ENCODE data around the gene DNAAF9. TPM values are rescaled to one million over a fixed set of nuclear protein-coding genes. Genes with fewer than 3 reads are reported as not detected.
A peak's percentile ranks its signal among the peaks of the same experiment; 100 is the strongest.

The DNAAF9 gene
- total and polyA plus RNA-seq, 2 of the 8 experiments (the other 6 are each of a cell fraction or from before 2014, with no cell fraction given): 2.6 to 5.7 TPM

GRCh38 chr20:3380228-3381070, 27.0 kb downstream of the DNAAF9 start:
- H3K27ac ChIP-seq (ENCODE audit: low read depth, low read length): no peak overlapping the region
- peak overlapping the region in 1 of 4 experiments; percentile 8; a peak in 1 of 7 replicates for H3K9ac ChIP-seq (replicated peaks in 1 of 4; ENCODE audit: extremely low read depth in 1 of 4, low read depth in 3 of 4, low read length in 3 of 4)
- H2BK12ac ChIP-seq (ENCODE audit: low read depth, low read length): no peak overlapping the region
- no peak for TF ChIP-seq KDM1A (IDR thresholded peaks at IDR 0.05; ENCODE audit: borderline replicate concordance, low read length)
- no peak for TF ChIP-seq TAF7 (optimal IDR thresholded peaks at IDR 0.05; ENCODE audit: borderline replicate concordance, low read depth, low read length)
- no peak for TF ChIP-seq YY1 (IDR thresholded peaks at IDR 0.05; ENCODE audit: low read depth, low read length)
- TF ChIP-seq EP300 (IDR thresholded peaks at IDR 0.05; ENCODE audit: borderline replicate concordance in 1 of 2, low read depth in 2 of 2, low read length in 2 of 2): no peak
- TF ChIP-seq EGR1 (IDR thresholded peaks at IDR 0.05; ENCODE audit: borderline replicate concordance, low read depth, low read length): no peak
- TF ChIP-seq JUND (IDR thresholded peaks at IDR 0.05; ENCODE audit: low read length): no peak
- no peak for TF ChIP-seq PHF8 (conservative IDR thresholded peaks at IDR 0.05; ENCODE audit: low read depth, low read length)
- TF ChIP-seq SRF (IDR thresholded peaks at IDR 0.05; ENCODE audit: low read depth, low read length): no peak
- no peak for TF ChIP-seq E2F6 (IDR thresholded peaks at IDR 0.05)
- TF ChIP-seq BRCA1 (IDR thresholded peaks at IDR 0.05; ENCODE audit: low read depth, low read length): no peak
- TF ChIP-seq CEBPB (IDR thresholded peaks at IDR 0.05; ENCODE audit: low read depth, low read length): no peak

More at GRCh38 chr20:3380228-3381070, 27.0 kb downstream of the DNAAF9 start:
- Histone ChIP-seq H2BK20ac (ENCODE audit: low read length) (no peak overlapping the region), H4K91ac (replicated peaks; ENCODE audit: insufficient read length, low read length) (no peak overlapping the region), H2BK120ac (replicated peaks; ENCODE audit: low read depth, low read length) (no peak overlapping the region), H3K4ac (replicated peaks; ENCODE audit: insufficient read length, low read depth, low read length) (no peak overlapping the region), H2BK5ac (ENCODE audit: low read depth, low read length) (no peak overlapping the region), H3K4me3 (ENCODE audit: extremely low read depth in 1 of 4, insufficient read depth in 2 of 4, low read depth in 3 of 4, low read length in 4 of 4) (no peak overlapping the region), H3K23ac (ENCODE audit: insufficient read length) (no peak overlapping the region), H3K4me1 (replicated peaks in 1 of 4; ENCODE audit: control insufficient read depth in 3 of 4, insufficient read depth in 4 of 4, low read length in 3 of 4) (peaks cover 0 to 4% (median 0%) of the 10 kb centered on the region in 4 experiments; a peak in 1 of 7 replicates), H3K79me2 (ENCODE audit: control insufficient read depth in 1 of 2, insufficient read depth in 2 of 2, low read length in 2 of 2) (no peaks in the 10 kb centered on the region), H2BK15ac (ENCODE audit: low read length) (no peak overlapping the region), H2AFZ (ENCODE audit: low read length) (no peak overlapping the region), H3K14ac (ENCODE audit: insufficient read length) (no peak overlapping the region), H3K56ac (replicated peaks; ENCODE audit: insufficient read length, low read depth, low read length) (no peak overlapping the region), H4K20me1 (replicated peaks in 1 of 2; ENCODE audit: control insufficient read depth in 1 of 2, insufficient read depth in 2 of 2, low read length in 2 of 2) (no peaks in the 10 kb centered on the region), H4K5ac (ENCODE audit: insufficient read length, low read depth, low read length) (no peak overlapping the region), H2AK5ac (ENCODE audit: low read depth, low read length) (no peak overlapping the region), H3K4me2 (ENCODE audit: insufficient read depth in 1 of 2, low read depth in 2 of 2, low read length in 2 of 2) (no peak overlapping the region), H3K23me2 (ENCODE audit: low read depth, low read length) (no peaks in the 10 kb centered on the region), H3K27me3 (replicated peaks in 1 of 4; ENCODE audit: control insufficient read depth in 3 of 4, extremely low read depth in 1 of 4, insufficient read depth in 3 of 4, low read length in 3 of 4) (0 out of 7 replicates have a peak, but pooled peaks cover 0 to 2% (median 0%) of the 10 kb centered on the region in 4 experiments), H4K8ac (ENCODE audit: extremely low read depth, insufficient read depth, low read length) (no peak overlapping the region), H3K79me1 (ENCODE audit: low read depth, low read length) (no peaks in the 10 kb centered on the region; the same call in 1 of the 2 replicates), H3K36me3 (ENCODE audit: control insufficient read depth in 2 of 4, insufficient read depth in 4 of 4, low read length in 3 of 4) (0 out of 8 replicates have a peak, but pooled peaks cover 0 to 5% (median 0%) of the 10 kb centered on the region in 4 experiments), H3K9me3 (ENCODE audit: insufficient read depth in 2 of 2, low read depth in 1 of 2, low read length in 1 of 2) (peaks cover 0 to 3% of the 10 kb centered on the region in 2 experiments; a peak in 1 of 4 replicates), H3K18ac (ENCODE audit: extremely low read depth, low read length) (no peak overlapping the region)
- POLR2A ChIA-PET (ENCODE audit: partially characterized antibody): interaction anchor here (0.6 kb wide), 1 partner anchor 215 kb away, joined by 3 read pairs; no protein-coding TSS in a partner anchor
- 93% methylated on average over 2 of the region's 2 CpGs; no CpG with 5 or more reads in 1 of the 2 experiments for WGBS, 2 experiments (ENCODE audit: extremely low coverage in 1 of 2, insufficient coverage in 1 of 2, insufficient read length in 1 of 2, insufficient replicate concordance in 2 of 2, low coverage in 1 of 2, low lambda C conversion rate in 2 of 2, missing lambda C conversion rate in 1 of 2)
- no peak for FAIRE-seq
- DNase-seq (ENCODE audit: low read depth in 1 of 2, low spot score in 2 of 2): no peak
- CTCF ChIA-PET (ENCODE audit: partially characterized antibody): interaction anchor here (0.8 to 1.8 kb wide), 3 partner anchors 23 to 51 kb away, joined by 3 to 10 read pairs (median 3); partner anchors contain the start of gene DNAAF9
